HCEC 1CT (cell line): ENCODE data around the gene NTN1.
A peak's percentile ranks its signal among the peaks of the same experiment; 100 is the strongest.
"Not testable (repeated sequence)": the region's sequence is repeated elsewhere in the genome, so short reads cannot be mapped to it uniquely, and the experiment has no call there.

Experiments used
- DNase-seq: peaks from one replicate; pipeline ENCODE4 v3.0.0-alpha.2; 2017

NTN1 gene

GRCh38 chr17:9090641-9091096, 69.4 kb downstream of the NTN1 start:
- DNase-seq = no peak

GRCh38 chr17:9094193-9094592, 72.9 kb downstream of the NTN1 start:
- DNase-seq = no peak

GRCh38 chr17:9095390-9095789, 74.1 kb downstream of the NTN1 start:
- DNase-seq = no peak

- no peak for DNase-seq
These were observed 77.0 kb downstream of the NTN1 start for GRCh38 chr17:9098242-9098825.

GRCh38 chr17:9101356-9101755, 80.0 kb downstream of the NTN1 start:
- DNase-seq = no peak

- DNase-seq = not testable (repeated sequence)
These were observed 81.9 kb downstream of the NTN1 start for GRCh38 chr17:9103193-9103592.

- no peak for DNase-seq
These were observed 83.2 kb downstream of the NTN1 start for GRCh38 chr17:9104370-9105041.

GRCh38 chr17:9105068-9105868, 84.0 kb downstream of the NTN1 start:
- no peak for DNase-seq

GRCh38 chr17:9106278-9106677, 85.0 kb downstream of the NTN1 start:
- DNase-seq = not testable (repeated sequence)

GRCh38 chr17:9107527-9107926, 86.2 kb downstream of the NTN1 start:
- no peak for DNase-seq

GRCh38 chr17:9108146-9108545, 86.8 kb downstream of the NTN1 start:
- no peak for DNase-seq

- no peak for DNase-seq
These were observed 88.6 kb downstream of the NTN1 start for GRCh38 chr17:9109933-9110332.

- no peak for DNase-seq
These were observed 89.2 kb downstream of the NTN1 start for GRCh38 chr17:9110501-9110900.

- peak; percentile 54 for DNase-seq
These were observed 94.2 kb downstream of the NTN1 start for GRCh38 chr17:9115214-9116191.

- no peak for DNase-seq
These were observed 95.1 kb downstream of the NTN1 start for GRCh38 chr17:9116311-9116835.

GRCh38 chr17:9116861-9117568, 95.7 kb downstream of the NTN1 start:
- no peak for DNase-seq

GRCh38 chr17:9120471-9120870, 99.2 kb downstream of the NTN1 start:
- no peak for DNase-seq

GRCh38 chr17:9121186-9121820, 100.0 kb downstream of the NTN1 start:
- DNase-seq = no peak

- DNase-seq = no peak
These were observed 102.6 kb downstream of the NTN1 start for GRCh38 chr17:9123594-9124553.

GRCh38 chr17:9124554-9124935, 103.2 kb downstream of the NTN1 start:
- DNase-seq = no peak
